CD14-positive monocyte (primary cell): ENCODE results near the gene DDHD1. TPM values are rescaled to one million over a fixed set of nuclear protein-coding genes. Genes with fewer than 3 reads are reported as not detected.
"Not testable (repeated sequence)": the region's sequence is repeated elsewhere in the genome, so short reads cannot be mapped to it uniquely, and the experiment has no call there.

Source experiments
- DNase-seq, 3 donors: peaks; one replicate each; pipeline ENCODE4 v3.0.0-alpha.2; 2011 to 2022
- H2AFZ ChIP-seq: 2 replicates; pipeline ENCODE4 v1.6.0; 2012; ENCODE audit warnings: mild to moderate bottlenecking, low read depth, low read length, inconsistent platforms; ENCODE audit not compliant: insufficient read depth, poor library complexity, severe bottlenecking
- H3K27ac ChIP-seq, 2 donors: 1 replicate in 1 of 2; 2 replicates in 1 of 2; pipeline ENCODE4 v1.5.1; 2012 to 2013; ENCODE audit warnings: low read length in 2 of 2, control low read depth in 1 of 2, inconsistent platforms in 1 of 2, low read depth in 1 of 2, mild to moderate bottlenecking in 1 of 2
- H3K27me3 ChIP-seq, 2 donors: one replicate each; pipeline versions ENCODE4 v1.6.0 to v1.6.1; 2011 to 2013; ENCODE audit warnings: low read length in 2 of 2; ENCODE audit not compliant: control insufficient read depth in 2 of 2, insufficient read depth in 2 of 2
- H3K36me3 ChIP-seq, 2 donors: replicated peaks in 1 of 2; 1 replicate in 1 of 2; 2 replicates in 1 of 2; pipeline versions ENCODE4 v1.5.1 to v1.6.1; 2012 to 2013; ENCODE audit warnings: low read length in 2 of 2, control low read depth in 1 of 2, inconsistent platforms in 1 of 2, mild to moderate bottlenecking in 1 of 2; ENCODE audit not compliant: insufficient read depth in 2 of 2, control insufficient read depth in 1 of 2
- H3K4me1 ChIP-seq, 2 donors: 1 replicate in 1 of 2; 2 replicates in 1 of 2; pipeline versions ENCODE4 v1.5.1 to v1.6.1; 2012 to 2013; ENCODE audit warnings: low read length in 2 of 2, control low read depth in 1 of 2, inconsistent platforms in 1 of 2, mild to moderate bottlenecking in 1 of 2, moderate library complexity in 1 of 2; ENCODE audit not compliant: insufficient read depth in 2 of 2, control insufficient read depth in 1 of 2
- H3K4me2 ChIP-seq: replicated peaks from 2 replicates; pipeline ENCODE3; 2012; ENCODE audit warnings: low read length, moderate library complexity, mild to moderate bottlenecking; ENCODE audit not compliant: poor library complexity, severe bottlenecking; ENCODE audit errors: extremely low read depth
- H3K4me3 ChIP-seq, 3 experiments: fragments of 200-600 bp in 1 of 3; sonication (generic) in 1 of 3; replicated peaks in 1 of 3; 1 replicate in 2 of 3; 2 replicates in 1 of 3; pipeline ENCODE4 v1.5.1; 2011 to 2013; ENCODE audit warnings: low read length in 3 of 3, mild to moderate bottlenecking in 3 of 3, control low read depth in 2 of 3, low read depth in 2 of 3, inconsistent platforms in 1 of 3, moderate library complexity in 1 of 3
- H3K79me2 ChIP-seq: 2 replicates; pipeline ENCODE4 v1.6.0; 2012; ENCODE audit warnings: mild to moderate bottlenecking, control low read depth, inconsistent platforms, low read length, moderate library complexity; ENCODE audit not compliant: insufficient read depth
- H3K9ac ChIP-seq: 2 replicates; pipeline ENCODE4 v1.6.0; 2017; ENCODE audit warnings: low read length, mild to moderate bottlenecking; ENCODE audit not compliant: insufficient read depth, poor library complexity, severe bottlenecking
- H3K9me3 ChIP-seq, 2 donors: replicated peaks in 1 of 2; 1 replicate in 1 of 2; 2 replicates in 1 of 2; pipeline versions ENCODE4 v1.5.1 to v1.6.1; 2012 to 2013; ENCODE audit warnings: low read length in 2 of 2, control low read depth in 1 of 2; ENCODE audit not compliant: control insufficient read depth in 1 of 2, insufficient read depth in 1 of 2
- H4K20me1 ChIP-seq: 2 replicates; pipeline ENCODE4 v1.6.0; 2012; ENCODE audit warnings: mild to moderate bottlenecking, low read length, control low read depth, moderate library complexity; ENCODE audit not compliant: insufficient read depth
- H3K27ac Mint-ChIP-seq, 7 donors: one replicate each; pipeline ENCODE4 v1.8.0; 2020; ENCODE audit warnings: mild to moderate bottlenecking in 7 of 7, mixed read lengths in 7 of 7, moderate library complexity in 6 of 7, inconsistent platforms in 2 of 7
- H3K27me3 Mint-ChIP-seq, 3 donors: one replicate each; pipeline ENCODE4 v1.8.0; 2021 to 2022; ENCODE audit warnings: low read depth in 3 of 3, mild to moderate bottlenecking in 3 of 3, mixed read lengths in 3 of 3, moderate library complexity in 3 of 3, inconsistent platforms in 1 of 3
- H3K36me3 Mint-ChIP-seq, 2 donors: one replicate each; pipeline ENCODE4 v1.8.0; 2020; ENCODE audit warnings: mixed read lengths in 2 of 2, inconsistent platforms in 1 of 2, mild to moderate bottlenecking in 1 of 2
- H3K4me1 Mint-ChIP-seq: one replicate; pipeline ENCODE4 v1.8.0; 2020; ENCODE audit warnings: mild to moderate bottlenecking, mixed read lengths
- H3K4me3 Mint-ChIP-seq, 2 donors: one replicate each; pipeline ENCODE4 v1.8.0; 2020; ENCODE audit warnings: mild to moderate bottlenecking in 2 of 2, mixed read lengths in 2 of 2, moderate library complexity in 1 of 2
- H3K9me3 Mint-ChIP-seq, 7 donors: one replicate each; pipeline ENCODE4 v1.8.0; 2020 to 2022; ENCODE audit warnings: mixed read lengths in 7 of 7, mild to moderate bottlenecking in 6 of 7, moderate library complexity in 6 of 7, inconsistent platforms in 2 of 7
- WGBS: methylation state at CpG from one replicate; pipeline ENCODE4 v1.1.5; 2013; ENCODE audit warnings: missing lambda C conversion rate; ENCODE audit not compliant: insufficient coverage; 5-methylcytosine and 5-hydroxymethylcytosine counted together
- intact Hi-C, 2 donors: fragments of 100-400 bp; cut with micrococcal nuclease; formaldehyde crosslinking; loops; one replicate each; pipeline versions ENCODE4 v1.15.0 to v1.15.1; 2023
- polyA plus RNA-seq, 3 donors: library from polyadenylated mRNA; depleted of rRNA in 1 of 3; unstranded in 2 of 3; stranded (reverse) in 1 of 3; fragments of 300-500 nt in 2 of 3; fragments of >200 nt in 1 of 3; fragmentation: Illumina TruSeq in 2 of 3; gene quantifications; 1 replicate in 2 of 3; 2 replicates in 1 of 3; pipeline ENCODE4 v1.2.3, GENCODE V29; 2012 to 2021
- TF ChIP-seq, protein P1 (sequence below): fragments of 200-600 bp; IDR thresholded peaks from one replicate; pipeline ENCODE4 v1.8.0; 2022; ENCODE audit warnings: antibody characterized with exemption, mild to moderate bottlenecking

The DDHD1 gene
- polyA plus RNA-seq, 3 donors = 2.2 to 7.0 (median 3.1) TPM

DNA sequence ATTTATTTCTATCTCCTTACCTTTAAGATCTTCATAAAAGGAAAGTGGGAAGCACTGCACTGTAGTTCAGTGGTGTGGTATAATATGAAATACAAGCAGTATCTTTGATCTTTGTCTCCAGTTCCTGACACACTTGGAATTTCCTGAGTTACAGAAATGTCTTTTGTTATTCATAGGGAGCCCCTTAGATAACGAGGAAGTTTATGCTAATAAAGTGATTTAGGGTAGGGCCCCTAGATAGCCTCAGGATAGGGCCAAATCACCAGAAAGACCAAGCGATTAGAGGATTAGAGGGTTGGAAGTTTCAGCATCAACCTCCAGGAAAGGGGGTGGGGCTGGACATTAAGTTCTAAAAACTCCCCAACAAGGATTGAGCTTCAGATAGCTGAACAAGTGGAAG is 29.9 kb upstream of the DDHD1 start:
- Histone ChIP-seq H3K79me2 (no peaks in the 10 kb centered on the region), H3K4me2 (no peak overlapping the region), H3K27ac (no peak overlapping the region), H3K4me3 (no peak overlapping the region), H3K9ac (no peak overlapping the region), H4K20me1 (no peaks in the 10 kb centered on the region), H3K27me3 (no peaks in the 10 kb centered on the region), H3K36me3 (no peaks in the 10 kb centered on the region), H2AFZ (no peak overlapping the region), H3K4me1 (no peaks in the 10 kb centered on the region), H3K9me3 (no peaks in the 10 kb centered on the region)
- Mint-ChIP-seq H3K4me3 (no peak overlapping the region), H3K9me3 (peaks cover 0 to 2% (median 0%) of the 10 kb centered on the region in 7 donors), H3K27ac (no peak overlapping the region), H3K4me1 (peaks cover 3% of the 10 kb centered on the region), H3K36me3 (no peaks in the 10 kb centered on the region), H3K27me3 (peaks cover 1 to 5% (median 3%) of the 10 kb centered on the region in 3 donors)
- DNase-seq = no peak
- TF ChIP-seq, protein P1, sequence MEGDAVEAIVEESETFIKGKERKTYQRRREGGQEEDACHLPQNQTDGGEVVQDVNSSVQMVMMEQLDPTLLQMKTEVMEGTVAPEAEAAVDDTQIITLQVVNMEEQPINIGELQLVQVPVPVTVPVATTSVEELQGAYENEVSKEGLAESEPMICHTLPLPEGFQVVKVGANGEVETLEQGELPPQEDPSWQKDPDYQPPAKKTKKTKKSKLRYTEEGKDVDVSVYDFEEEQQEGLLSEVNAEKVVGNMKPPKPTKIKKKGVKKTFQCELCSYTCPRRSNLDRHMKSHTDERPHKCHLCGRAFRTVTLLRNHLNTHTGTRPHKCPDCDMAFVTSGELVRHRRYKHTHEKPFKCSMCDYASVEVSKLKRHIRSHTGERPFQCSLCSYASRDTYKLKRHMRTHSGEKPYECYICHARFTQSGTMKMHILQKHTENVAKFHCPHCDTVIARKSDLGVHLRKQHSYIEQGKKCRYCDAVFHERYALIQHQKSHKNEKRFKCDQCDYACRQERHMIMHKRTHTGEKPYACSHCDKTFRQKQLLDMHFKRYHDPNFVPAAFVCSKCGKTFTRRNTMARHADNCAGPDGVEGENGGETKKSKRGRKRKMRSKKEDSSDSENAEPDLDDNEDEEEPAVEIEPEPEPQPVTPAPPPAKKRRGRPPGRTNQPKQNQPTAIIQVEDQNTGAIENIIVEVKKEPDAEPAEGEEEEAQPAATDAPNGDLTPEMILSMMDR = no peak
- intact Hi-C loops = no loop called here
- WGBS = 40% methylated on average over 1 of the region's 2 CpGs

DNA sequence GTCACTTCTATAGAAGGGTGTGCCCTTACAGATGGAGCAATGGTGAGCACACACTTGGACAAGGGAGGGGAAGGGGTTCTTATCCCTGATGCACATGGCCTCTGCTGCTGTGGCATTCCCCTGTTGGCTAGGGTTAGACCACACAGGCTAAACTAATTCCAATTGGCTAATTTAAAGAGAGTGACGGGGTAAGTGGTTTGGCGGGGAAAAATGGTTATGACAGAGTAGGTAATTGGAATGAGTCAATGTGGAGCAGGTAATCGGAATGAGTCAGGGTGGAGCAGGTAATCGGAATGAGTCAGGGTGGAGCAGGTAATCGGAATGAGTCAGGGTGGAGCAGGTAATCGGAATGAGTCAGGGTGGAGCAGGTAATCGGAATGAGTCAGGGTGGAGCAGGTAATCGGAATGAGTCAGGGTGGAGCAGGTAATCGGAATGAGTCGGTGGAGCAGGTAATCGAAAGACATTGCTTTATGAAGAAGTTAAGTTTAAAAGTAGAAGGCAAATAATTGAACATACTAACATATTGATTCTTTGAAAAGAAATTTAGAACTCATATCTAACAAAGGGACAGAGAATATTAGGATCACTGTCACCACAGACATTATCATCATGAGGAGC is 28.4 kb upstream of the DDHD1 start:
- H3K27me3 Mint-ChIP-seq, H2AFZ ChIP-seq, H3K9me3 Mint-ChIP-seq, H3K27ac ChIP-seq, H3K79me2 ChIP-seq, H3K36me3 Mint-ChIP-seq, H3K9me3 ChIP-seq, H3K4me2 ChIP-seq, H3K4me1 Mint-ChIP-seq, DNase-seq, H3K4me3 ChIP-seq, H3K4me1 ChIP-seq, H3K4me3 Mint-ChIP-seq, H3K27me3 ChIP-seq, H3K36me3 ChIP-seq, H3K9ac ChIP-seq, H4K20me1 ChIP-seq, intact Hi-C loops: not testable (repeated sequence)
- WGBS = no CpG with 5 or more reads among the region's 11 CpGs
- peak overlapping the region in 1 of 7 donors; percentile 3 for H3K27ac Mint-ChIP-seq
